ENCODE measurements around the gene SLC25A42. TPM values are rescaled to one million over a fixed set of nuclear protein-coding genes. Genes with fewer than 3 reads are reported as not detected.
A peak's percentile ranks its signal among the peaks of the same experiment; 100 is the strongest.

Gene SLC25A42
- total and polyA plus RNA-seq, 2 of the 13 experiments (the other 11 are each of a cell fraction or from before 2014, with no cell fraction given), result 12.8 to 18.3 TPM

DNA sequence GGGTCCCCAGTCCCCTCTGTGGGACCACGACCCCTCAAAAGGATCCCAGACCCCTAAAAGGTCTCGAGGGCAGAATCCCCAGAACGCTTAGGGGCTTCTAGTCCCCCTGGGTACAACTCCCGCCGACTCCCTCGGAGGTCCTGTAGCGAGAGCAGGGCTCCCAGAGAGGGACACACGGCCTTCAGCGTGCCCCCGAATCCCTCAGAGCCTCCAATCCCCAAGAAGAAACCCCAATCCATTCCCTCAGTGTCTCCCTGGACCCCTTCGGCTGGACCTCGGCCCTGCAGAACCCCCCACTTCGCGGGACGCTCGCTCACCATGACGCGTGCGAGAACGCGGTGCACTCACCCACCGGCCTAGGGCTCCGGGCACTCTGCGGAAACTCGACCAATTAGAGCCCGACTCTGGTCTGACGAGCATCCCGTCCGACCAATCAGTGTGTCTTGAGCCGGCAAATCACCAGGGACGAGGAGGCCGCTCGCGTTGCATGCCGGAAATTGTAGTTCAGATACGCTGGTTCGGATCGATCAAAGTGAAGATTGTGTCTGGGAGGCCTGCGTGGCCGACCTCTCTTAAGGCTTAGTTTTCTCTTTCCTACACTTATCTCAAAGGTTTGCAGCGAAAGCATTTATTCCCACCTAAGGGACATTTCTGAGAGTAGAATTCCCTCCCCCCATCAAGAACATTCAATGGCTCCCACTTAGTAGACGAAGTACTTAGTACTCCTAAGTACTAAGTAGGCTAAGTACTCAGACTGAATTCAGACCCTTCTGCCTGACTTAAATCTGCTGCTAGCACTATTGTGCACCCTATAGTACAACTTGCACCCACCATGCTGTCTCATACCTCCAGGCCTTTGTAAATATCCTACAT is 74.6 kb downstream of the SLC25A42 start, which contains the start of gene TMEM161A (continued):
- TF ChIP-seq ZFP62 (CRISPR knock-in tag; IDR thresholded peaks at IDR 0.05) (no peak), MEIS1 (CRISPR knock-in tag; IDR thresholded peaks at IDR 0.05; ENCODE audit: borderline replicate concordance) (0 out of 2 replicates have a peak, but pooled peaks have one; percentile 5), ZNF547 (CRISPR knock-in tag; IDR thresholded peaks at IDR 0.05) (peak; percentile 73), ZNF629 (CRISPR knock-in tag; conservative IDR thresholded peaks at IDR 0.05) (no peak; the same call in 1 of the 2 replicates), IKZF1 (IDR thresholded peaks at IDR 0.05) (no peak), CEBPG (CRISPR knock-in tag; IDR thresholded peaks at IDR 0.05) (no peak), RFX5 (IDR thresholded peaks at IDR 0.05; ENCODE audit: low read depth, low read length) (peak; percentile 68; the same call in 1 of the 2 replicates), XRCC5 (optimal IDR thresholded peaks at IDR 0.05; ENCODE audit: low read length) (no peak), NR2F2 (IDR thresholded peaks at IDR 0.05; ENCODE audit: borderline replicate concordance, low read depth) (no peak; the same call in 1 of the 2 replicates), ZSCAN30 (CRISPR knock-in tag; IDR thresholded peaks at IDR 0.05) (0 out of 2 replicates have a peak, but pooled peaks have one; percentile 51), MBNL3 (CRISPR knock-in tag; conservative IDR thresholded peaks at IDR 0.05) (no peak), PCBP1 (IDR thresholded peaks at IDR 0.05; ENCODE audit: borderline replicate concordance, low read depth, low read length) (peak; percentile 84; the same call in 1 of the 2 replicates), GZF1 (CRISPR knock-in tag; IDR thresholded peaks at IDR 0.05) (no peak), TCF12 (IDR thresholded peaks at IDR 0.05) (no peak), TCF12 (CRISPR knock-in tag; IDR thresholded peaks at IDR 0.05) (no peak), ZNF839 (CRISPR knock-in tag; IDR thresholded peaks at IDR 0.05; ENCODE audit: borderline replicate concordance) (no peak), CBX5 (CRISPR knock-in tag; IDR thresholded peaks at IDR 0.05; ENCODE audit: borderline replicate concordance) (peak; percentile 67; the same call in 1 of the 2 replicates), ZNF597 (CRISPR knock-in tag; IDR thresholded peaks at IDR 0.05) (no peak), ZNF788 (CRISPR knock-in tag; IDR thresholded peaks at IDR 0.05; ENCODE audit: borderline replicate concordance) (no peak; the same call in 1 of the 2 replicates), ZNF570 (CRISPR knock-in tag; IDR thresholded peaks at IDR 0.05; ENCODE audit: borderline replicate concordance) (no peak), NFKB2 (CRISPR knock-in tag; IDR thresholded peaks at IDR 0.05; ENCODE audit: borderline replicate concordance) (peak; percentile 81; the same call in 1 of the 2 replicates), CEBPB (IDR thresholded peaks at IDR 0.05; ENCODE audit: borderline replicate concordance, low read depth, low read length) (no peak), ERF (CRISPR knock-in tag; IDR thresholded peaks at IDR 0.05) (peak; percentile 73; the same call in 1 of the 2 replicates), ZSCAN12 (CRISPR knock-in tag; IDR thresholded peaks at IDR 0.05) (no peak), RXRA (CRISPR knock-in tag; IDR thresholded peaks at IDR 0.05) (no peak), ZNF616 (CRISPR knock-in tag; IDR thresholded peaks at IDR 0.05; ENCODE audit: low read depth) (no peak), ZFAT (CRISPR knock-in tag; conservative IDR thresholded peaks at IDR 0.05) (no peak), ZNF292 (CRISPR knock-in tag; IDR thresholded peaks at IDR 0.05; ENCODE audit: borderline replicate concordance, low read depth) (no peak)
- TF ChIP-seq, protein P1, sequence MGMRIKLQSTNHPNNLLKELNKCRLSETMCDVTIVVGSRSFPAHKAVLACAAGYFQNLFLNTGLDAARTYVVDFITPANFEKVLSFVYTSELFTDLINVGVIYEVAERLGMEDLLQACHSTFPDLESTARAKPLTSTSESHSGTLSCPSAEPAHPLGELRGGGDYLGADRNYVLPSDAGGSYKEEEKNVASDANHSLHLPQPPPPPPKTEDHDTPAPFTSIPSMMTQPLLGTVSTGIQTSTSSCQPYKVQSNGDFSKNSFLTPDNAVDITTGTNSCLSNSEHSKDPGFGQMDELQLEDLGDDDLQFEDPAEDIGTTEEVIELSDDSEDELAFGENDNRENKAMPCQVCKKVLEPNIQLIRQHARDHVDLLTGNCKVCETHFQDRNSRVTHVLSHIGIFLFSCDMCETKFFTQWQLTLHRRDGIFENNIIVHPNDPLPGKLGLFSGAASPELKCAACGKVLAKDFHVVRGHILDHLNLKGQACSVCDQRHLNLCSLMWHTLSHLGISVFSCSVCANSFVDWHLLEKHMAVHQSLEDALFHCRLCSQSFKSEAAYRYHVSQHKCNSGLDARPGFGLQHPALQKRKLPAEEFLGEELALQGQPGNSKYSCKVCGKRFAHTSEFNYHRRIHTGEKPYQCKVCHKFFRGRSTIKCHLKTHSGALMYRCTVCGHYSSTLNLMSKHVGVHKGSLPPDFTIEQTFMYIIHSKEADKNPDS (CRISPR knock-in tag; IDR thresholded peaks at IDR 0.05), result no peak

All from HepG2 (cell line).